Measurements from ENCODE around the gene WIPF2. TPM values are rescaled to one million over a fixed set of nuclear protein-coding genes. Genes with fewer than 3 reads are reported as not detected.

Gene WIPF2
- polyA plus RNA-seq, 1 experiment: 8.1 TPM

GRCh38 chr17:40247926-40248495, 28.9 kb downstream of the WIPF2 start:
- H3K27ac ChIP-seq (ENCODE audit: low read depth, low read length): no peak overlapping the region
- H3K27me3 ChIP-seq (ENCODE audit: control insufficient read depth, insufficient read depth, low read length): no peaks in the 10 kb centered on the region
- H3K4me3 ChIP-seq (ENCODE audit: low read depth, low read length): no peak overlapping the region
- no peak for DNase-seq (ENCODE audit: low read depth, low spot score)
- POLR2A ChIA-PET: no interaction called here
- CTCF ChIA-PET: interaction anchor here (0.6 kb wide), 2 partner anchors 11 to 195 kb away, joined by 4 to 9 read pairs; no protein-coding TSS in a partner anchor
- no peaks in the 10 kb centered on the region for H3K9me3 ChIP-seq (ENCODE audit: control insufficient read depth, insufficient read depth, low read length)
- TF ChIP-seq CTCF (IDR thresholded peaks at IDR 0.05; ENCODE audit: low read depth, low read length): no peak

GRCh38 chr17:40248507-40248906, 29.4 kb downstream of the WIPF2 start:
- ChIA-PET POLR2A (no interaction called here), CTCF (no interaction called here)
- Histone ChIP-seq H3K27ac (ENCODE audit: low read depth, low read length) (no peak overlapping the region), H3K4me3 (ENCODE audit: low read depth, low read length) (no peak overlapping the region), H3K9me3 (ENCODE audit: control insufficient read depth, insufficient read depth, low read length) (no peaks in the 10 kb centered on the region), H3K27me3 (ENCODE audit: control insufficient read depth, insufficient read depth, low read length) (no peaks in the 10 kb centered on the region)
- TF ChIP-seq CTCF (IDR thresholded peaks at IDR 0.05; ENCODE audit: low read depth, low read length): no peak
- DNase-seq (ENCODE audit: low read depth, low spot score): no peak

GRCh38 chr17:40251576-40251975, 32.5 kb downstream of the WIPF2 start:
- Histone ChIP-seq H3K27ac (ENCODE audit: low read depth, low read length) (no peak overlapping the region), H3K4me3 (ENCODE audit: low read depth, low read length) (no peak overlapping the region), H3K27me3 (ENCODE audit: control insufficient read depth, insufficient read depth, low read length) (no peaks in the 10 kb centered on the region), H3K9me3 (ENCODE audit: control insufficient read depth, insufficient read depth, low read length) (no peaks in the 10 kb centered on the region)
- TF ChIP-seq CTCF (IDR thresholded peaks at IDR 0.05; ENCODE audit: low read depth, low read length): no peak
- DNase-seq (ENCODE audit: low read depth, low spot score): no peak
- ChIA-PET POLR2A (no interaction called here), CTCF (interaction anchor here (1.1 to 2.1 kb wide), 3 partner anchors 20 to 50 kb away, joined by 3 to 6 read pairs (median 5); partner anchors contain the start of gene WIPF2)

- H3K9me3 ChIP-seq (ENCODE audit: control insufficient read depth, insufficient read depth, low read length): no peaks in the 10 kb centered on the region
- POLR2A ChIA-PET: no interaction called here
- CTCF ChIA-PET: no interaction called here
- H3K27me3 ChIP-seq (ENCODE audit: control insufficient read depth, insufficient read depth, low read length): no peaks in the 10 kb centered on the region
- no peak overlapping the region for H3K27ac ChIP-seq (ENCODE audit: low read depth, low read length)
- no peak for TF ChIP-seq CTCF (IDR thresholded peaks at IDR 0.05; ENCODE audit: low read depth, low read length)
- no peak for DNase-seq (ENCODE audit: low read depth, low spot score)
- H3K4me3 ChIP-seq (ENCODE audit: low read depth, low read length): no peak overlapping the region
Measured at GRCh38 chr17:40253565-40253964, 34.5 kb downstream of the WIPF2 start.

- CTCF ChIA-PET: interaction anchor here (0.9 to 1.6 kb wide), 3 partner anchors 41 to 57 kb away, joined by 3 to 8 read pairs (median 3); partner anchors contain the start of gene WIPF2
- Histone ChIP-seq H3K27ac (ENCODE audit: low read depth, low read length) (no peak overlapping the region), H3K27me3 (ENCODE audit: control insufficient read depth, insufficient read depth, low read length) (no peaks in the 10 kb centered on the region), H3K9me3 (ENCODE audit: control insufficient read depth, insufficient read depth, low read length) (no peaks in the 10 kb centered on the region), H3K4me3 (ENCODE audit: low read depth, low read length) (no peak overlapping the region)
- no peak for TF ChIP-seq CTCF (IDR thresholded peaks at IDR 0.05; ENCODE audit: low read depth, low read length)
- POLR2A ChIA-PET: interaction anchor here (0.6 to 0.7 kb wide), 3 partner anchors 48 to 354 kb away, joined by 3 to 9 read pairs (median 3); no protein-coding TSS in a partner anchor
- no peak for DNase-seq (ENCODE audit: low read depth, low spot score)
Measured at GRCh38 chr17:40259505-40259904, 40.4 kb downstream of the WIPF2 start.

All from AG04450 (cell line).